Mucosa of descending colon (tissue), 3 donors: ENCODE results near the gene DKK1. TPM values are rescaled to one million over a fixed set of nuclear protein-coding genes. Genes with fewer than 3 reads are reported as not detected.

ENCODE experiments used
- ATAC-seq: fragments of 200-7000 bp; cut with Tn5 transposase; one replicate; pipeline ENCODE4 v1.9.1; 2020; ENCODE audit warnings: mild to moderate bottlenecking, moderate library complexity
- DNase-seq, 3 donors: peaks; one replicate each; pipeline ENCODE4 v3.0.0-alpha.2; 2020
- H3K36me3 ChIP-seq: fragments of 200-600 bp; one replicate; pipeline ENCODE4 v1.8.0; 2021; ENCODE audit warnings: low read depth, mild to moderate bottlenecking
- H3K4me1 ChIP-seq: fragments of 200-600 bp; one replicate; pipeline ENCODE4 v1.8.0; 2021; ENCODE audit warnings: low read depth, mild to moderate bottlenecking
- H3K4me3 ChIP-seq: fragments of 200-600 bp; one replicate; pipeline ENCODE4 v1.8.0; 2021; ENCODE audit warnings: mild to moderate bottlenecking
- H3K9me3 ChIP-seq: fragments of 200-600 bp; one replicate; pipeline ENCODE4 v1.8.0; 2021; ENCODE audit warnings: mild to moderate bottlenecking
- CTCF ChIP-seq: fragments of 200-600 bp; IDR thresholded peaks from one replicate; pipeline ENCODE4 v1.8.0; 2022; ENCODE audit warnings: antibody characterized with exemption, mild to moderate bottlenecking
- intact Hi-C, 2 donors: fragments of 100-400 bp; cut with DNase I in 1 of 2; cut with micrococcal nuclease in 1 of 2; formaldehyde crosslinking; loops; one replicate each; pipeline versions ENCODE4 v1.11.0 to v1.11.1; 2022; cut with DNase I, micrococcal nuclease
- total RNA-seq, 3 donors: library from RNA; stranded (reverse); fragmentation: NEBNext Ultra II Directional in 2 of 3; extraction: Animal tissue kit (Norgen Biotek cat#: 25700) in 2 of 3; gene quantifications; one replicate each; pipeline versions ENCODE4 v1.2.1 to v1.2.4, GENCODE V29; 2021 to 2023
- donor health status: DM: no; HTN: no; CAD: no; lungs with moderate emphysema.
- donor health status: DM: no; HTN: no; CAD: no.
- donor health status: DM: no; HTN: yes; CAD: no.

DKK1 gene
- total RNA-seq, 3 donors from 2014 or later: 1.5 TPM; not detected in 2

GRCh38 chr10:52318822-52319464 lies 4.9 kb downstream of the DKK1 start:
- intact Hi-C loops: loop anchor here in 1 of 2 donors (10.0 kb wide), 1 partner anchor 166 kb away; no protein-coding TSS in a partner anchor
- no peaks in the 10 kb centered on the region for H3K36me3 ChIP-seq
- no peak for DNase-seq
- ATAC-seq: peak; percentile 69
- no peak overlapping the region for H3K4me3 ChIP-seq
- H3K4me1 ChIP-seq: no peaks in the 10 kb centered on the region
- no peaks in the 10 kb centered on the region for H3K9me3 ChIP-seq
- TF ChIP-seq CTCF: no peak

GRCh38 chr10:52319926-52320325 lies 5.8 kb downstream of the DKK1 start:
- ATAC-seq (no peak), DNase-seq (no peak)
- Histone ChIP-seq H3K9me3 (no peaks in the 10 kb centered on the region), H3K36me3 (no peaks in the 10 kb centered on the region), H3K4me1 (no peaks in the 10 kb centered on the region), H3K4me3 (no peak overlapping the region)
- TF ChIP-seq CTCF: no peak
- intact Hi-C loops: loop anchor here in 1 of 2 donors (10.0 kb wide), 1 partner anchor 165 kb away; no protein-coding TSS in a partner anchor

- intact Hi-C loops: no loop called here
- H3K9me3 ChIP-seq: no peaks in the 10 kb centered on the region
Measured at GRCh38 chr10:52322323-52322722, 8.2 kb downstream of the DKK1 start.

GRCh38 chr10:52322936-52323335 lies 8.9 kb downstream of the DKK1 start:
- Histone ChIP-seq H3K4me3 (no peak overlapping the region), H3K9me3 (no peaks in the 10 kb centered on the region), H3K4me1 (no peaks in the 10 kb centered on the region), H3K36me3 (no peaks in the 10 kb centered on the region)
- ATAC-seq: no peak
- intact Hi-C loops: no loop called here
- DNase-seq: no peak
- no peak for TF ChIP-seq CTCF

More at GRCh38 chr10:52322323-52322722, 8.2 kb downstream of the DKK1 start:
- no peaks in the 10 kb centered on the region for H3K36me3 ChIP-seq
- no peak for DNase-seq
- no peak for ATAC-seq
- no peak overlapping the region for H3K4me3 ChIP-seq
- H3K4me1 ChIP-seq: no peaks in the 10 kb centered on the region
- no peak for TF ChIP-seq CTCF

- no peak for DNase-seq
- TF ChIP-seq CTCF: no peak
- H3K9me3 ChIP-seq: no peaks in the 10 kb centered on the region
- no peaks in the 10 kb centered on the region for H3K36me3 ChIP-seq
- no peak overlapping the region for H3K4me3 ChIP-seq
- H3K4me1 ChIP-seq: no peaks in the 10 kb centered on the region
- intact Hi-C loops: no loop called here
- no peak for ATAC-seq
Measured at GRCh38 chr10:52326382-52326781, 12.3 kb downstream of the DKK1 start.
